HG02623 (cell line): ENCODE results near the gene CHD6.

Source experiments
- ATAC-seq: cut with Tn5 transposase; IDR thresholded peaks from one replicate; pipeline ENCODE4 v1.9.1; 2021; ENCODE audit warnings: moderate library complexity; ENCODE audit not compliant: unreplicated experiment

Gene CHD6

GRCh38 chr20:41358230-41358629 is 259.9 kb downstream of the CHD6 start:
- no peak for ATAC-seq

GRCh38 chr20:41357424-41358163 is 260.6 kb downstream of the CHD6 start:
- ATAC-seq, result no peak

GRCh38 chr20:41356951-41357350 is 261.2 kb downstream of the CHD6 start:
- ATAC-seq, result no peak

- no peak for ATAC-seq
Observed at GRCh38 chr20:41355598-41356203, 262.5 kb downstream of the CHD6 start.

GRCh38 chr20:41355192-41355591 is 263.0 kb downstream of the CHD6 start:
- no peak for ATAC-seq

- no peak for ATAC-seq
Observed at GRCh38 chr20:41353530-41353929, 264.6 kb downstream of the CHD6 start.

- no peak for ATAC-seq
Observed at GRCh38 chr20:41352666-41353065, 265.5 kb downstream of the CHD6 start.

- no peak for ATAC-seq
Observed at GRCh38 chr20:41352106-41352505, 266.1 kb downstream of the CHD6 start.
